HG03457 (cell line): ENCODE measurements around the gene CRYZL1.
A peak's percentile ranks its signal among the peaks of the same experiment; 100 is the strongest.

Experiments used
- ATAC-seq: cut with Tn5 transposase; IDR thresholded peaks from one replicate; pipeline ENCODE4 v1.9.1; 2021; ENCODE audit warnings: moderate number of reproducible peaks; ENCODE audit not compliant: unreplicated experiment

The CRYZL1 gene

GRCh38 chr21:33662046-33662445 lies 20.5 kb upstream of the CRYZL1 start:
- no peak for ATAC-seq

- no peak for ATAC-seq
Measured at GRCh38 chr21:33661146-33661545, 19.6 kb upstream of the CRYZL1 start.

- no peak for ATAC-seq
Measured at GRCh38 chr21:33660406-33660805, 18.9 kb upstream of the CRYZL1 start.

GRCh38 chr21:33659568-33659949 lies 18.0 kb upstream of the CRYZL1 start:
- no peak for ATAC-seq

- no peak for ATAC-seq
Measured at GRCh38 chr21:33658919-33659567, 17.5 kb upstream of the CRYZL1 start.

GRCh38 chr21:33657124-33657820 lies 15.7 kb upstream of the CRYZL1 start:
- ATAC-seq = no peak

GRCh38 chr21:33655588-33656221 lies 14.2 kb upstream of the CRYZL1 start:
- ATAC-seq = no peak

GRCh38 chr21:33654412-33654811 lies 12.9 kb upstream of the CRYZL1 start:
- no peak for ATAC-seq

GRCh38 chr21:33651965-33652680 lies 10.6 kb upstream of the CRYZL1 start:
- ATAC-seq = no peak

GRCh38 chr21:33650929-33651509 lies 9.5 kb upstream of the CRYZL1 start:
- ATAC-seq = no peak

GRCh38 chr21:33650230-33650629 lies 8.7 kb upstream of the CRYZL1 start:
- no peak for ATAC-seq

GRCh38 chr21:33648555-33648954 lies 7.0 kb upstream of the CRYZL1 start:
- no peak for ATAC-seq

GRCh38 chr21:33647587-33647986 lies 6.0 kb upstream of the CRYZL1 start:
- no peak for ATAC-seq

GRCh38 chr21:33645730-33646129 lies 4.2 kb upstream of the CRYZL1 start:
- no peak for ATAC-seq

GRCh38 chr21:33644383-33645074 lies 3.0 kb upstream of the CRYZL1 start:
- no peak for ATAC-seq

- ATAC-seq = no peak
Measured at GRCh38 chr21:33643658-33644311, 2.2 kb upstream of the CRYZL1 start.

- no peak for ATAC-seq
Measured at GRCh38 chr21:33642896-33643657, 1.5 kb upstream of the CRYZL1 start.

GRCh38 chr21:33642027-33642895 lies 720 bp upstream of the CRYZL1 start, which contains the start of gene ITSN1:
ITSN1 (plus strand) TSS chr21:33642501; CDS start chr21:33718829, 76,328 bp downstream.
- peak; percentile 74 for ATAC-seq
